Osteocyte (in vitro differentiated cells): ENCODE data around the gene GOLIM4. TPM values are rescaled to one million over a fixed set of nuclear protein-coding genes. Genes with fewer than 3 reads are reported as not detected.

Experiments used
- DNase-seq: peaks from one replicate; pipeline ENCODE4 v3.0.0; 2021; ENCODE audit warnings: mixed read lengths; ENCODE audit not compliant: unreplicated experiment; ENCODE audit errors: extremely low spot score
- H3K27ac Mint-ChIP-seq: one replicate; pipeline ENCODE4 v1.8.0; 2021; ENCODE audit warnings: mild to moderate bottlenecking, mixed read lengths; ENCODE audit not compliant: unreplicated experiment
- H3K27me3 Mint-ChIP-seq: one replicate; pipeline ENCODE4 v1.8.0; 2021; ENCODE audit warnings: mixed read lengths; ENCODE audit not compliant: unreplicated experiment
- H3K36me3 Mint-ChIP-seq: one replicate; pipeline ENCODE4 v1.8.0; 2021; ENCODE audit warnings: mixed read lengths; ENCODE audit not compliant: unreplicated experiment
- H3K4me1 Mint-ChIP-seq: one replicate; pipeline ENCODE4 v1.8.0; 2021; ENCODE audit warnings: mixed read lengths; ENCODE audit not compliant: unreplicated experiment
- H3K4me3 Mint-ChIP-seq: one replicate; pipeline ENCODE4 v1.8.0; 2021; ENCODE audit warnings: mild to moderate bottlenecking, moderate library complexity, mixed read lengths; ENCODE audit not compliant: unreplicated experiment
- H3K9me3 Mint-ChIP-seq: one replicate; pipeline ENCODE4 v1.8.0; 2021; ENCODE audit warnings: mixed read lengths; ENCODE audit not compliant: unreplicated experiment
- total RNA-seq: library from RNA; stranded (reverse); gene quantifications from 2 replicates; pipeline ENCODE4 v1.2.1, GENCODE V29; 2021
- TF ChIP-seq, protein P1 (sequence below): fragments of 200-600 bp; sonication (generic); IDR thresholded peaks from 2 replicates; pipeline ENCODE4 v1.5.0; 2021; ENCODE audit warnings: antibody characterized with exemption, mild to moderate bottlenecking, moderate library complexity

GOLIM4 gene
- total RNA-seq, 1 donor from 2014 or later = 40.5 TPM

DNA sequence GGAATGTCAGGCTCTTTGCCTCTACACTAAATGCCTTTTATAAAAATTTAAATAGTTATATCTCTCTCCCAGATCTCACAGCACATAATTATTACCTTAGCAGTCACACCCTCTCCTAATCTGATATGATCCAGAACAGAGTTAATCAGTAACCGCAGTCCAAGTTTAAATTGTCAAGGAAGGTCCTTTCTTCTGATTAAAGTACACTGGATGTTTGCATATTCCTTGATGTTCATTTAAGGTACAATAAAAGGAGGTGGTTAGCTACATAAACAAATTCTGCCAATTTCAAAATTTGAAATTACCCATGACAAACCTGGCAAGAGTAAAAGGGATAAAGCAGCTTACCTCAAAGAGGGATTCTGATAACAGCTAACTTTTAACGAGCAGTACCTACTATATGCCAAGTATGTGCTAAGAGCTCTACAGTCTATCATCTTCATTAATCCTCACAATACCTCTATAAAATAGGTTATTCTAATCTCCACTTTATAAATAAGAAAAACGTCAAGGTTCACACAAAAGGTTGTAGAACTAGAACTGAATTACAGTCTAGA, 4.3 kb downstream of the GOLIM4 start:
- Mint-ChIP-seq H3K27ac (no peak overlapping the region), H3K27me3 (no peaks in the 10 kb centered on the region), H3K4me1 (peaks cover 41% of the 10 kb centered on the region), H3K36me3 (no peaks in the 10 kb centered on the region), H3K4me3 (no peak overlapping the region), H3K9me3 (no peaks in the 10 kb centered on the region)
- TF ChIP-seq, protein P1, sequence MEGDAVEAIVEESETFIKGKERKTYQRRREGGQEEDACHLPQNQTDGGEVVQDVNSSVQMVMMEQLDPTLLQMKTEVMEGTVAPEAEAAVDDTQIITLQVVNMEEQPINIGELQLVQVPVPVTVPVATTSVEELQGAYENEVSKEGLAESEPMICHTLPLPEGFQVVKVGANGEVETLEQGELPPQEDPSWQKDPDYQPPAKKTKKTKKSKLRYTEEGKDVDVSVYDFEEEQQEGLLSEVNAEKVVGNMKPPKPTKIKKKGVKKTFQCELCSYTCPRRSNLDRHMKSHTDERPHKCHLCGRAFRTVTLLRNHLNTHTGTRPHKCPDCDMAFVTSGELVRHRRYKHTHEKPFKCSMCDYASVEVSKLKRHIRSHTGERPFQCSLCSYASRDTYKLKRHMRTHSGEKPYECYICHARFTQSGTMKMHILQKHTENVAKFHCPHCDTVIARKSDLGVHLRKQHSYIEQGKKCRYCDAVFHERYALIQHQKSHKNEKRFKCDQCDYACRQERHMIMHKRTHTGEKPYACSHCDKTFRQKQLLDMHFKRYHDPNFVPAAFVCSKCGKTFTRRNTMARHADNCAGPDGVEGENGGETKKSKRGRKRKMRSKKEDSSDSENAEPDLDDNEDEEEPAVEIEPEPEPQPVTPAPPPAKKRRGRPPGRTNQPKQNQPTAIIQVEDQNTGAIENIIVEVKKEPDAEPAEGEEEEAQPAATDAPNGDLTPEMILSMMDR = no peak
- DNase-seq = no peak

DNA sequence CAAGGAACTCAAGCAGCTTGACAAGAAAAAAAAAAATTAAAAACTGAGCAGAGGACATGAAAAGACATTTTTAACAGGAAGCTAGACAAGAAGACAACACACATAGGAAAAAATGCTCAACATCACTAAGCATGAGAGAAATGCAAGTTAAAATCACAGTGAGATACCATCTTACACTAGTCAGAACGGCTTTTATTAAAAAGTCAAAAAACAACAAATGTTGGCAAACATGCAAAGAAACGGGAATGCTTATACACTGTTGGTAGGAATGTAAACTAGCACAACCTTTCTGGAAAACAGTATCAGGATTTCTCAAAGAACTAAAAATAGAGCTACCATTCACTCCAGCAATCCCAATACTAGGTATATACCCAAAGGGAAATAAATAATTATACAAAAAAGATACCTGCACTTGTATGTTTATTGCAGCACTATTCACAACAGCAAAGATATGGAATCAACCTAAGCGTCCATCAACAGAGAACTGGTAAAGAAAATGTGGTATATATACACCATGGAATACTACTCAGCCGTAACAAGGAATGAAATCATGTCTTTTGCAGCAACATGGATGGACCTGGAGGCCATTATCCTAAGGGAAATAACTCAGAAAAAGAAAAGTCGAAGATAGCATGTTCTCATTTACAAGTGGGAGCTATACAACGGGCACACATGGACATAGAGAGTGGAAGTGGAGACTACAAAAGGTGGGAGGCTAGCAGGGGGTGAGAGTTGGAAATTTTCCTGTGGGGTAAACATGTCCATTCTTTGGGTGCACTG, 5.2 kb downstream of the GOLIM4 start:
- H3K27ac Mint-ChIP-seq = no peak overlapping the region
- H3K36me3 Mint-ChIP-seq = no peaks in the 10 kb centered on the region
- H3K27me3 Mint-ChIP-seq = no peaks in the 10 kb centered on the region
- peaks cover 41% of the 10 kb centered on the region for H3K4me1 Mint-ChIP-seq
- no peak overlapping the region for H3K4me3 Mint-ChIP-seq
- no peak for DNase-seq
- TF ChIP-seq, protein P1 = no peak
- no peaks in the 10 kb centered on the region for H3K9me3 Mint-ChIP-seq

DNA sequence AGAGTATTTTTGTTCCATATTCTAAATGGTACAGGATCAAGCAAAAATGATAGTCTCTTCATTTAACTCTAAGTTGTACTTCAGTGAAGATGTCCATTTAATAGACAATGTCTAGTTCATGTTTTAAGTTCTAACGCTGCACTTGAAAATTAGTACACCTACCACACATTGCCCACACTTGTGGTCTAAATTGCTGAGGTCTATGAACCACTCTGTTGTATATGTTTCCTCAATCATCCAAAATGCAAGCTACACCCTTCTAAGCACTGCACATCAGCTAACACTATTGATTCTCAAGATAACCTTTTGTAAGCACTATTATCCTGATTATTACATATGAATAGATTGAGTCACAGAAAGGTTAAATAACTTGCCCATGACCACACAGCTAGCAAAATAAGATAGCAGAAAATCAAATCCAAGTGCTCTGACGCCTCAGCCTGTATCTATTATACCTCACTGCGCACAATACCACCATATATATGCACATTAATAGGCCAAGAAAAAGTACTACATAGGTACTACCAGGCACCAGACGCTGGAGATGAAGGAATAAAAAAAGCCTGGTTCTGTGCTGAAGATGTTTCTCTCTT, 6.4 kb downstream of the GOLIM4 start:
- Mint-ChIP-seq H3K9me3 (no peaks in the 10 kb centered on the region), H3K4me1 (peaks cover 38% of the 10 kb centered on the region), H3K27me3 (no peaks in the 10 kb centered on the region), H3K4me3 (no peak overlapping the region), H3K27ac (no peak overlapping the region), H3K36me3 (no peaks in the 10 kb centered on the region)
- no peak for DNase-seq
- TF ChIP-seq, protein P1 = no peak

DNA sequence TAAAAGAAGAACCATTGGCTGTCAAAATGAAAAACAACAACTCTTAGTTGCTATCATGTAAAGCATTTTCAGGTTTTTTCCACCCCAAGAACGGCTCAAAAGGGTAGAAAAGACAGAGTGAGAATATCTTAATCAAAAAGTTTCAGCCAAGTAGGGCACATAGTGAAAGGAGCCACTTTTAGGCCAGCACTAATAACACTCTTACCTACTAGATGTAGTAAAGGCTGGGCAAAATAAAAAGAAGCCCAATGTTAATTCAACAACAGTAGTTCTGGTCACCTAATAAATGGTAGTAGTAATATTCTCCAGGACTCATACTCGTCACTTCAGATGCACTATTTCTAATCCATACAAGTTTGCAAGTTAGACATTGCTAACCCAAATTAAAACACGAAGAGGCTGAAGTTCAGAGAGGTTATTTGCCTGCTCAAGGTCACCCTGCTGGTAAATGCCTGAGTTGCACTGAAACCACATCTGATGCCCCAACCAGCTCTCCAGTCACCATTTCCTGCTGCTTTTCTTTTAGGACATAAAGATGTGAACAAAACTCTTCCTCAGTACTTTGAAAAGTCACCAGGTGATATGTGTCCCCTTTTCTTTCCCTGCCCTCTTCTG, 7.5 kb downstream of the GOLIM4 start:
- Mint-ChIP-seq H3K4me3 (no peak overlapping the region), H3K9me3 (no peaks in the 10 kb centered on the region), H3K4me1 (peaks cover 30% of the 10 kb centered on the region), H3K36me3 (no peaks in the 10 kb centered on the region), H3K27ac (no peak overlapping the region), H3K27me3 (no peaks in the 10 kb centered on the region)
- TF ChIP-seq, protein P1 = no peak
- DNase-seq = no peak

DNA sequence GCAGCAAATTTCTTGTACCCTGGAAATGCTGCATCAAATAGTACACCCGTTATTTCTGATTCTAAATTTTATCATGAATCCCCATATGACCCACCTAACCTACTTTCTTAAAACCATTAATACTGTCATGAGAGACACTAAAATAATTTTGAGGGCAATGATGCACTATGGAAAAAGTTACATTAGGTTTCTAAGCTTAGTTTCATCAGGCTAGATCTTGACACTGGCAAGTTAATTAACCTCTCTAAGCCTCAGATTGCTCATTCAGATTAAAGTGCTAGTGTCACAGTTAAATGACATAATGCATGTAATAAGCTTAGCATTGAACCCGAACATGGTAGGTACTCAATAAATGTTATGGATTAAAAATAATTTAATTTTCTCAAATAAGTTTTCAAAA, 8.2 kb downstream of the GOLIM4 start:
- H3K4me1 Mint-ChIP-seq = peaks cover 23% of the 10 kb centered on the region

More for the DNA sequence above, 8.2 kb downstream of the GOLIM4 start:
- DNase-seq = no peak
- TF ChIP-seq, protein P1 = no peak
- Mint-ChIP-seq H3K27ac (no peak overlapping the region), H3K36me3 (no peaks in the 10 kb centered on the region), H3K9me3 (no peaks in the 10 kb centered on the region), H3K4me3 (no peak overlapping the region), H3K27me3 (no peaks in the 10 kb centered on the region)
